Uterus (tissue), 2 donors: ENCODE results near the gene TWSG1.

Experiments used
- CTCF ChIP-seq, 4 experiments: fragments of 200-600 bp in 2 of 4; fragments of 450-650 bp in 2 of 4; sonication (generic) in 2 of 4; IDR thresholded peaks; one replicate each; pipeline ENCODE4 v1.5.1; 2016 to 2019; ENCODE audit warnings: antibody characterized with exemption in 4 of 4, mild to moderate bottlenecking in 2 of 4, moderate library complexity in 1 of 4
- POLR2A ChIP-seq, 2 donors: fragments of 450-650 bp; IDR thresholded peaks; one replicate each; pipeline ENCODE4 v1.6.1; 2016; ENCODE audit warnings: antibody characterized with exemption in 2 of 2, mild to moderate bottlenecking in 1 of 2, moderate library complexity in 1 of 2

- no peak for TF ChIP-seq CTCF (IDR thresholded peaks at IDR 0.05)
- no peak for TF ChIP-seq POLR2A (IDR thresholded peaks at IDR 0.05)
Observed at GRCh38 chr18:9421096-9421900, 86.7 kb downstream of the TWSG1 start.
